H1 (cell line): ENCODE results near the gene SMIM38. TPM values are rescaled to one million over a fixed set of nuclear protein-coding genes. Genes with fewer than 3 reads are reported as not detected.

Experiments used
- CTCF ChIA-PET: fragments of 300-600 bp; sonication (Branson Sonifier 250); formaldehyde crosslinking; loops from one replicate; lab custom pipeline; 2021; ENCODE audit not compliant: partially characterized antibody; lab: Charles Lee
- POLR2A ChIA-PET: fragments of 300-600 bp; sonication (Branson Sonifier 250); formaldehyde crosslinking; loops from one replicate; lab custom pipeline; 2021; ENCODE audit warnings: inconsistent platforms; ENCODE audit not compliant: partially characterized antibody; lab: Charles Lee
- DNase-seq, 2 experiments: peaks; one replicate each; pipeline versions ENCODE4 v3.0.0 to v3.0.0-alpha.2; 2010 to 2022; ENCODE audit warnings: low spot score in 2 of 2, low read depth in 1 of 2, mixed read lengths in 1 of 2
- FAIRE-seq: peaks from 2 replicates; lab custom pipeline; 2011; peaks lifted over from hg19 to GRCh38; lab: Jason Lieb, UNC
- H2AFZ ChIP-seq: 2 replicates; pipeline ENCODE4 v1.8.1; 2012; ENCODE audit warnings: low read length, inconsistent platforms
- H2AK5ac ChIP-seq: 2 replicates; pipeline ENCODE4 v1.6.1; 2013; ENCODE audit warnings: low read depth, low read length
- H2BK120ac ChIP-seq: replicated peaks from 2 replicates; pipeline ENCODE3; 2013; ENCODE audit warnings: low read depth, low read length, inconsistent platforms
- H2BK12ac ChIP-seq: 2 replicates; pipeline ENCODE4 v1.6.1; 2013; ENCODE audit warnings: low read depth, low read length
- H2BK15ac ChIP-seq: 2 replicates; pipeline ENCODE4 v1.6.1; 2013; ENCODE audit warnings: low read length
- H2BK20ac ChIP-seq: 2 replicates; pipeline ENCODE4 v1.6.1; 2013; ENCODE audit warnings: low read length
- H2BK5ac ChIP-seq: 2 replicates; pipeline ENCODE4 v1.6.1; 2013; ENCODE audit warnings: low read depth, low read length
- H3K14ac ChIP-seq: 2 replicates; pipeline ENCODE4 v1.6.1; 2013; ENCODE audit warnings: inconsistent platforms; ENCODE audit not compliant: insufficient read length
- H3K18ac ChIP-seq: 2 replicates; pipeline ENCODE4 v1.6.1; 2013; ENCODE audit warnings: low read length; ENCODE audit errors: extremely low read depth
- H3K23ac ChIP-seq: 2 replicates; pipeline ENCODE4 v1.6.1; 2013; ENCODE audit warnings: inconsistent platforms; ENCODE audit not compliant: insufficient read length
- H3K23me2 ChIP-seq: 2 replicates; pipeline ENCODE4 v1.6.1; 2013; ENCODE audit warnings: low read depth, low read length
- H3K27ac ChIP-seq: 2 replicates; pipeline ENCODE4 v1.6.1; 2011; ENCODE audit warnings: low read depth, low read length, inconsistent platforms
- H3K27me3 ChIP-seq, 4 experiments: replicated peaks in 1 of 4; 1 replicate in 1 of 4; 2 replicates in 3 of 4; pipeline versions ENCODE4 v1.6.1 to v1.8.1; 2011 to 2013; ENCODE audit warnings: low read length in 3 of 4, mild to moderate bottlenecking in 3 of 4, inconsistent platforms in 2 of 4, mixed read lengths in 2 of 4, moderate library complexity in 1 of 4; ENCODE audit not compliant: control insufficient read depth in 3 of 4, insufficient read depth in 3 of 4; ENCODE audit errors: extremely low read depth in 1 of 4
- H3K36me3 ChIP-seq, 4 experiments: 2 replicates each; pipeline versions ENCODE4 v1.6.1 to v1.8.1; 2011 to 2013; ENCODE audit warnings: mild to moderate bottlenecking in 4 of 4, low read length in 3 of 4, moderate library complexity in 2 of 4, control low read depth in 1 of 4, inconsistent platforms in 1 of 4; ENCODE audit not compliant: insufficient read depth in 4 of 4, control insufficient read depth in 2 of 4
- H3K4ac ChIP-seq: replicated peaks from 2 replicates; pipeline ENCODE3; 2013; ENCODE audit warnings: low read length, low read depth, mixed read lengths, inconsistent platforms; ENCODE audit not compliant: insufficient read length
- H3K4me1 ChIP-seq, 4 experiments: replicated peaks in 1 of 4; 1 replicate in 1 of 4; 2 replicates in 3 of 4; pipeline versions ENCODE4 v1.6.1 to v1.8.1; 2011 to 2013; ENCODE audit warnings: low read length in 3 of 4, inconsistent platforms in 2 of 4, mixed read lengths in 1 of 4; ENCODE audit not compliant: insufficient read depth in 4 of 4, control insufficient read depth in 3 of 4
- H3K4me2 ChIP-seq, 2 experiments: 2 replicates each; pipeline versions ENCODE4 v1.6.1 to v1.8.1; 2011 to 2013; ENCODE audit warnings: low read depth in 2 of 2, low read length in 2 of 2, control low read depth in 1 of 2, inconsistent platforms in 1 of 2, mild to moderate bottlenecking in 1 of 2; ENCODE audit not compliant: insufficient read depth in 1 of 2
- H3K4me3 ChIP-seq, 4 experiments: fragments of 200-600, 300-600 bp in 1 of 4; sonication (generic), shearing (Covaris generic), sonication (Bioruptor Twin) in 1 of 4; 2 replicates each; pipeline versions ENCODE4 v1.5.1 to v1.8.1; 2011 to 2016; ENCODE audit warnings: low read length in 4 of 4, low read depth in 3 of 4, control low read depth in 2 of 4, inconsistent platforms in 2 of 4, mild to moderate bottlenecking in 2 of 4, mixed read lengths in 1 of 4, moderate library complexity in 1 of 4; ENCODE audit not compliant: insufficient read depth in 2 of 4; ENCODE audit errors: extremely low read depth in 1 of 4
- H3K56ac ChIP-seq: replicated peaks from 2 replicates; pipeline ENCODE3; 2013; ENCODE audit warnings: low read depth, mild to moderate bottlenecking, mixed read lengths, low read length, inconsistent platforms; ENCODE audit not compliant: insufficient read length
- H3K79me1 ChIP-seq: 2 replicates; pipeline ENCODE4 v1.6.1; 2013; ENCODE audit warnings: low read depth, low read length, control low read depth
- H3K79me2 ChIP-seq, 2 experiments: 2 replicates each; pipeline versions ENCODE4 v1.6.1 to v1.8.1; 2012 to 2013; ENCODE audit warnings: low read length in 2 of 2, mild to moderate bottlenecking in 2 of 2, inconsistent platforms in 1 of 2; ENCODE audit not compliant: insufficient read depth in 2 of 2, control insufficient read depth in 1 of 2
- H3K9ac ChIP-seq, 4 experiments: replicated peaks in 1 of 4; 1 replicate in 1 of 4; 2 replicates in 3 of 4; pipeline versions ENCODE4 v1.6.1 to v1.8.1; 2011 to 2013; ENCODE audit warnings: low read depth in 3 of 4, low read length in 3 of 4, control low read depth in 2 of 4, mild to moderate bottlenecking in 2 of 4, moderate library complexity in 2 of 4, inconsistent platforms in 1 of 4; ENCODE audit errors: extremely low read depth in 1 of 4
- H3K9me3 ChIP-seq, 2 experiments: 2 replicates each; pipeline versions ENCODE4 v1.6.1 to v1.8.1; 2012 to 2013; ENCODE audit warnings: mild to moderate bottlenecking in 2 of 2, moderate library complexity in 2 of 2, control low read depth in 1 of 2, inconsistent platforms in 1 of 2, low read depth in 1 of 2, low read length in 1 of 2, mixed read lengths in 1 of 2; ENCODE audit not compliant: insufficient read depth in 2 of 2
- H4K20me1 ChIP-seq, 2 experiments: replicated peaks in 1 of 2; 2 replicates each; pipeline versions ENCODE3 to v1.8.1; 2011 to 2013; ENCODE audit warnings: inconsistent platforms in 2 of 2, low read length in 2 of 2, mild to moderate bottlenecking in 1 of 2; ENCODE audit not compliant: insufficient read depth in 2 of 2, control insufficient read depth in 1 of 2
- H4K5ac ChIP-seq: 2 replicates; pipeline ENCODE4 v1.6.1; 2013; ENCODE audit warnings: low read length, low read depth, mixed read lengths, inconsistent platforms; ENCODE audit not compliant: insufficient read length
- H4K8ac ChIP-seq: 2 replicates; pipeline ENCODE4 v1.8.0; 2013; ENCODE audit warnings: mild to moderate bottlenecking, moderate library complexity, low read length, inconsistent platforms; ENCODE audit not compliant: insufficient read depth; ENCODE audit errors: extremely low read depth
- H4K91ac ChIP-seq: replicated peaks from 2 replicates; pipeline ENCODE3; 2013; ENCODE audit warnings: low read length, mixed read lengths, inconsistent platforms; ENCODE audit not compliant: insufficient read length
- BRCA1 ChIP-seq: IDR thresholded peaks from 2 replicates; pipeline ENCODE4 v1.6.1; 2012; ENCODE audit warnings: low read depth, low read length, improper control_type of control experiment
- CHD2 ChIP-seq: IDR thresholded peaks from 2 replicates; pipeline ENCODE4 v1.6.1; 2012; ENCODE audit warnings: low read length, improper control_type of control experiment
- CREB1 ChIP-seq: IDR thresholded peaks from 2 replicates; pipeline ENCODE4 v1.6.1; 2012; ENCODE audit warnings: inconsistent platforms
- EZH2 ChIP-seq: fragments of 200-600 bp; sonication (generic); IDR thresholded peaks from 2 replicates; pipeline ENCODE4 v1.7.1; 2012; ENCODE audit warnings: low read depth, mild to moderate bottlenecking, moderate library complexity, low read length, inconsistent platforms; ENCODE audit not compliant: severe bottlenecking
- FOSL1 ChIP-seq: IDR thresholded peaks from 2 replicates; pipeline ENCODE4 v1.6.1; 2011; ENCODE audit warnings: mild to moderate bottlenecking, low read depth, low read length, moderate library complexity; ENCODE audit not compliant: insufficient read depth
- HDAC2 ChIP-seq, 2 experiments: fragments of 300-600 bp in 1 of 2; sonication (generic) in 1 of 2; IDR thresholded peaks; 2 replicates each; pipeline ENCODE4 v1.6.1; 2011 to 2012; ENCODE audit warnings: low read depth in 2 of 2, low read length in 2 of 2, mild to moderate bottlenecking in 2 of 2, moderate library complexity in 2 of 2, borderline replicate concordance in 1 of 2, inconsistent platforms in 1 of 2
- POLR2AphosphoS5 ChIP-seq: IDR thresholded peaks from 2 replicates; pipeline ENCODE4 v1.6.1; 2011; ENCODE audit warnings: low read depth, low read length
- RFX5 ChIP-seq: IDR thresholded peaks from 2 replicates; pipeline ENCODE4 v1.6.1; 2011; ENCODE audit warnings: low read depth, low read length, improper control_type of control experiment, borderline replicate concordance
- SIRT6 ChIP-seq: IDR thresholded peaks from one replicate; pipeline ENCODE4 v1.7.1; 2012; ENCODE audit warnings: low read length, inconsistent platforms
- WGBS, 2 experiments: shearing (Covaris generic) in 1 of 2; methylation state at CpG; one replicate each; pipeline versions ENCODE4 v1.1.6 to v1.1.7; 2013 to 2015; ENCODE audit warnings: low lambda C conversion rate in 2 of 2, mixed read lengths in 2 of 2, inconsistent platforms in 1 of 2, low coverage in 1 of 2, missing lambda C conversion rate in 1 of 2; ENCODE audit not compliant: insufficient replicate concordance in 2 of 2, insufficient coverage in 1 of 2, insufficient read length in 1 of 2; ENCODE audit errors: extremely low coverage in 1 of 2, missing lambda C conversion rate in 1 of 2; 5-methylcytosine and 5-hydroxymethylcytosine counted together
- polyA plus RNA-seq, 7 experiments: library from polyadenylated mRNA; depleted of rRNA in 3 of 7; stranded (reverse) in 5 of 7; unstranded in 2 of 7; fragments of >200 nt in 5 of 7; fragments of 200-250 nt in 2 of 7; gene quantifications; 1 replicate in 5 of 7; 2 replicates in 1 of 7; 4 replicates in 1 of 7; pipeline versions ENCODE4 v1.2.1 to v1.2.3, GENCODE V29; 2011 to 2013; ENCODE audit warnings: missing spikeins in 2 of 7, mixed read lengths in 2 of 7
- total RNA-seq: library from RNA; stranded (reverse); fragmentation: NEBNext Ultra II Directional; extraction: Animal tissue kit (Norgen Biotek cat#: 25700); gene quantifications from 2 replicates; pipeline ENCODE4 v1.2.1, GENCODE V29; 2021
- TF ChIP-seq, protein P1 (sequence below): IDR thresholded peaks from 2 replicates; pipeline ENCODE4 v1.6.1; 2012; ENCODE audit warnings: low read length, inconsistent platforms

Gene SMIM38
- total and polyA plus RNA-seq, 2 of the 8 experiments (the other 6 are each of a cell fraction or from before 2014, with no cell fraction given), result 0.17 to 0.20 TPM

DNA sequence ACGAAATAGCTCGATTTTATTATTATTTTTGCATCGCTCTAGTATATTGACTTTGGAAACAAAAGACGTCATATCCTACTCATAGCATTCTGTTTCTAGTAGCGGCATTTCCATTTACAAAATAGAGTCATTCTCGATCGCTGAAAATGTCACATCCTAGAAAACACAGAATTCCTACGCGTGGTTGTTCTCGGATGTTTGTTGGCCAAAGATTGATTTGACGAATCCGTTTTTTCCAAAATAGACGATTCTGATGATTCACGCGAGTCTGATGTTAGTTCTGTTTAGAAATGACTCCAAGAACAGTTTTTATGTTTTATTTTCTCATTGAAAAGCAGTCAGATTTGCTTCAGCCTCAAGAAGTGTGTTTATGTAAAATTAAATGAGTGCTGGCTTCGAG lies 47.6 kb downstream of the SMIM38 start:
- H4K5ac ChIP-seq, result no peak overlapping the region
- no peak overlapping the region for H3K56ac ChIP-seq
- H3K4ac ChIP-seq, result no peak overlapping the region
- no peak overlapping the region for H2BK120ac ChIP-seq
- H2BK20ac ChIP-seq, result no peak overlapping the region
- no peak for DNase-seq
- no peak overlapping the region for H3K27ac ChIP-seq
- ChIA-PET CTCF (interaction anchor here (1.2 to 1.4 kb wide), 2 partner anchors 9 to 20 kb away, joined by 3 to 4 read pairs; no protein-coding TSS in a partner anchor), POLR2A (no interaction called here)
- H3K23me2 ChIP-seq, result peaks cover 7% of the 10 kb centered on the region; the same call in 1 of the 2 replicates
- H4K8ac ChIP-seq, result no peak overlapping the region
- no peak overlapping the region for H2BK15ac ChIP-seq
- no peaks in the 10 kb centered on the region for H3K9me3 ChIP-seq
- no peak overlapping the region for H2AFZ ChIP-seq
- H2BK12ac ChIP-seq, result no peak overlapping the region
- H3K79me2 ChIP-seq, result no peaks in the 10 kb centered on the region
- no peak overlapping the region for H3K4me3 ChIP-seq
- WGBS, 2 experiments, result 87% methylated on average over 16 of the region's 16 CpGs; no CpG with 5 or more reads in 1 of the 2 experiments
- H3K14ac ChIP-seq, result no peak overlapping the region
- no peak overlapping the region for H2BK5ac ChIP-seq
- H4K20me1 ChIP-seq, result no peaks in the 10 kb centered on the region
- no peak overlapping the region for H4K91ac ChIP-seq
- H3K4me2 ChIP-seq, result no peak overlapping the region
- no peak overlapping the region for H2AK5ac ChIP-seq
- no peaks in the 10 kb centered on the region; a peak in 1 of 7 replicates for H3K27me3 ChIP-seq
- H3K9ac ChIP-seq, result no peak overlapping the region
- H3K18ac ChIP-seq, result no peak overlapping the region
- H3K23ac ChIP-seq, result no peak overlapping the region
- H3K79me1 ChIP-seq, result no peaks in the 10 kb centered on the region
- H3K4me1 ChIP-seq, result peaks cover 0 to 6% (median 2%) of the 10 kb centered on the region in 4 experiments; a peak in 3 of 7 replicates
- H3K36me3 ChIP-seq, result no peaks in the 10 kb centered on the region
- no peak for TF ChIP-seq CREB1
- TF ChIP-seq RFX5, result no peak
- no peak for TF ChIP-seq BRCA1
- TF ChIP-seq SIRT6, result no peak
- no peak for TF ChIP-seq FOSL1
- TF ChIP-seq POLR2AphosphoS5, result no peak
- TF ChIP-seq CHD2, result no peak
- TF ChIP-seq, protein P1, sequence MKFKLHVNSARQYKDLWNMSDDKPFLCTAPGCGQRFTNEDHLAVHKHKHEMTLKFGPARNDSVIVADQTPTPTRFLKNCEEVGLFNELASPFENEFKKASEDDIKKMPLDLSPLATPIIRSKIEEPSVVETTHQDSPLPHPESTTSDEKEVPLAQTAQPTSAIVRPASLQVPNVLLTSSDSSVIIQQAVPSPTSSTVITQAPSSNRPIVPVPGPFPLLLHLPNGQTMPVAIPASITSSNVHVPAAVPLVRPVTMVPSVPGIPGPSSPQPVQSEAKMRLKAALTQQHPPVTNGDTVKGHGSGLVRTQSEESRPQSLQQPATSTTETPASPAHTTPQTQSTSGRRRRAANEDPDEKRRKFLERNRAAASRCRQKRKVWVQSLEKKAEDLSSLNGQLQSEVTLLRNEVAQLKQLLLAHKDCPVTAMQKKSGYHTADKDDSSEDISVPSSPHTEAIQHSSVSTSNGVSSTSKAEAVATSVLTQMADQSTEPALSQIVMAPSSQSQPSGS, result no peak
- TF ChIP-seq EZH2, result no peak
- no peak for TF ChIP-seq HDAC2 (IDR thresholded peaks at IDR 0.05; ENCODE audit: borderline replicate concordance in 1 of 2, low read depth in 2 of 2, low read length in 2 of 2)
- FAIRE-seq, result no peak
